Vagina (tissue), 2 donors: ENCODE results near the gene VPS29. TPM values are rescaled to one million over a fixed set of nuclear protein-coding genes. Genes with fewer than 3 reads are reported as not detected.

Experiments
- DNase-seq, 2 donors: peaks; one replicate each; pipeline ENCODE4 v3.0.0-alpha.2; 2017; ENCODE audit errors: extremely low spot score in 2 of 2
- H3K27ac ChIP-seq: fragments of 200-600 bp; sonication (generic); one replicate; pipeline ENCODE4 v1.5.1; 2019
- H3K27me3 ChIP-seq: fragments of 200-600 bp; sonication (generic); one replicate; pipeline ENCODE4 v1.5.1; 2019
- H3K36me3 ChIP-seq, 2 donors: fragments of 200-600 bp; sonication (generic); one replicate each; pipeline ENCODE4 v1.5.1; 2017 to 2019
- H3K4me1 ChIP-seq: fragments of 200-600 bp; sonication (generic); one replicate; pipeline ENCODE4 v1.5.1; 2019
- H3K4me3 ChIP-seq, 2 donors: fragments of 200-600 bp; sonication (generic); 1 replicate in 1 of 2; 2 replicates in 1 of 2; pipeline ENCODE4 v1.5.1; 2016 to 2019
- H3K9me3 ChIP-seq: fragments of 200-600 bp; sonication (generic); one replicate; pipeline ENCODE4 v1.5.1; 2019
- POLR2A ChIP-seq, 2 donors: fragments of 450-650 bp; IDR thresholded peaks; one replicate each; pipeline ENCODE4 v1.6.1; 2017; ENCODE audit warnings: antibody characterized with exemption in 2 of 2, mild to moderate bottlenecking in 2 of 2, moderate library complexity in 2 of 2
- POLR2AphosphoS5 ChIP-seq, 2 donors: sonication (generic); formaldehyde crosslinking; IDR thresholded peaks; one replicate each; pipeline ENCODE4 v1.9.0; 2017; ENCODE audit warnings: antibody characterized with exemption in 2 of 2, mild to moderate bottlenecking in 2 of 2, low read depth in 1 of 2; ENCODE audit not compliant: insufficient read depth in 1 of 2
- intact Hi-C: fragments of 100-400 bp; cut with DNase I; formaldehyde crosslinking; loops from one replicate; pipeline ENCODE4 v1.15.1; 2023
- total RNA-seq: library from RNA; depleted of rRNA; stranded (reverse); fragments of >200 nt; gene quantifications from one replicate; pipeline ENCODE4 v1.2.3, GENCODE V29; 2016
- TF ChIP-seq, protein P1 (sequence below), 3 experiments: fragments of 450-650 bp in 2 of 3; fragments of 200-600 bp in 1 of 3; sonication (generic) in 1 of 3; IDR thresholded peaks; one replicate each; pipeline ENCODE4 v1.5.1; 2017 to 2019; ENCODE audit warnings: antibody characterized with exemption in 3 of 3, mild to moderate bottlenecking in 2 of 3, moderate library complexity in 2 of 3

Gene VPS29
- total RNA-seq, 1 donor from 2014 or later = 74.9 TPM

DNA sequence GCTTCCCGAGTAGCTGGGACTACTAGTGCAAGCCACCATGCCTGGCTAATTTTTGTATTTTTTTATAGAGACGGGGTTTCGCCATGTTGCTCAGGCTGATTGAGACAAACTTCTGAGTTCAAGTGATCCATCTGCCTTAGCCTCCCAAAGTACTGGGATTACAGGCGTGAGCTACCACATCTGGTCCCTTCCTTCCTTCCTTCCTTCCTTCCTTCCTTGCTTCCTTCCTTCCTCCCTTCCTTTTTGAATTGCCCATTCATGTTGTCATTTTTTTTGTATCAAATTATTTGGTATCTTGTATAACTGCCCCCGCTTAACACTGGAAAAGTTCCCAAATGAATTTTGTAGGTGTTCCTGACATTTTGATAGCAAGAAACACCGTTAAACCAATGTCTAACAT is 11.9 kb upstream of the VPS29 start:
- Histone ChIP-seq H3K9me3 (no peaks in the 10 kb centered on the region), H3K27me3 (no peaks in the 10 kb centered on the region), H3K27ac (no peak overlapping the region), H3K4me3 (no peak overlapping the region), H3K36me3 (no peaks in the 10 kb centered on the region), H3K4me1 (no peaks in the 10 kb centered on the region)
- intact Hi-C loops = loop anchor here (5.0 kb wide), 1 partner anchor 88 kb away; no protein-coding TSS in a partner anchor
- no peak for TF ChIP-seq POLR2AphosphoS5 (IDR thresholded peaks at IDR 0.05; ENCODE audit: insufficient read depth in 1 of 2, low read depth in 1 of 2)
- no peak for TF ChIP-seq POLR2A (IDR thresholded peaks at IDR 0.05)
- TF ChIP-seq, protein P1, sequence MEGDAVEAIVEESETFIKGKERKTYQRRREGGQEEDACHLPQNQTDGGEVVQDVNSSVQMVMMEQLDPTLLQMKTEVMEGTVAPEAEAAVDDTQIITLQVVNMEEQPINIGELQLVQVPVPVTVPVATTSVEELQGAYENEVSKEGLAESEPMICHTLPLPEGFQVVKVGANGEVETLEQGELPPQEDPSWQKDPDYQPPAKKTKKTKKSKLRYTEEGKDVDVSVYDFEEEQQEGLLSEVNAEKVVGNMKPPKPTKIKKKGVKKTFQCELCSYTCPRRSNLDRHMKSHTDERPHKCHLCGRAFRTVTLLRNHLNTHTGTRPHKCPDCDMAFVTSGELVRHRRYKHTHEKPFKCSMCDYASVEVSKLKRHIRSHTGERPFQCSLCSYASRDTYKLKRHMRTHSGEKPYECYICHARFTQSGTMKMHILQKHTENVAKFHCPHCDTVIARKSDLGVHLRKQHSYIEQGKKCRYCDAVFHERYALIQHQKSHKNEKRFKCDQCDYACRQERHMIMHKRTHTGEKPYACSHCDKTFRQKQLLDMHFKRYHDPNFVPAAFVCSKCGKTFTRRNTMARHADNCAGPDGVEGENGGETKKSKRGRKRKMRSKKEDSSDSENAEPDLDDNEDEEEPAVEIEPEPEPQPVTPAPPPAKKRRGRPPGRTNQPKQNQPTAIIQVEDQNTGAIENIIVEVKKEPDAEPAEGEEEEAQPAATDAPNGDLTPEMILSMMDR (IDR thresholded peaks at IDR 0.05) = no peak
- DNase-seq = no peak

DNA sequence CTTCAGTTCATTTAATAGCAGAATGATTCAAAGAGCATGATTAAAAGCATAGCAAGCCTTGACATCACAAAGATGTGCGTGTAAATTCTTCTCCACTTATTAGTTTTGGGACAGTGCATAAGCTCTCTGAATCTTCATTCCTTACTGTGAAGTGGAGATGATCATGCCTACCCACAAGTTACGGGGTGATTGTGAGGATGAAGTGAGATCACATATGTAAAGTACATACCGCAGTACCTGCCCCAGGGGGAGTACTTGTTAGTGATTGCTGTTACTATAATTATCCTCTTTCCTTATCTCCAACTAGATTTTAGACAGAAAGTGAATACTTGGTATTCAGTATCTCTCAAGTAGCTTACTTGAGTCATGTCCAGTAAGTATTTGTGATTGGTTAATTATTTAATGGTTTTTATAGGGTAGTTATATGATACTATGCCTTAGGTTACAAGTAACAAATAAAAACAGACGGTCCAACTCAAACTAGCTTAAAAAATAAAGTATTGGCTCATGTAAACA is 6.2 kb upstream of the VPS29 start:
- Histone ChIP-seq H3K4me3 (no peak overlapping the region), H3K9me3 (no peaks in the 10 kb centered on the region), H3K4me1 (no peaks in the 10 kb centered on the region), H3K27me3 (no peaks in the 10 kb centered on the region), H3K27ac (no peak overlapping the region), H3K36me3 (no peaks in the 10 kb centered on the region)
- no peak for DNase-seq
- TF ChIP-seq, protein P1 (IDR thresholded peaks at IDR 0.05) = no peak
- TF ChIP-seq POLR2AphosphoS5 (IDR thresholded peaks at IDR 0.05; ENCODE audit: insufficient read depth in 1 of 2, low read depth in 1 of 2) (no peak), POLR2A (IDR thresholded peaks at IDR 0.05) (no peak)
- intact Hi-C loops = loop anchor here (10.0 kb wide), 1 partner anchor 53 kb away; the partner anchor contains the start of gene ARPC3

DNA sequence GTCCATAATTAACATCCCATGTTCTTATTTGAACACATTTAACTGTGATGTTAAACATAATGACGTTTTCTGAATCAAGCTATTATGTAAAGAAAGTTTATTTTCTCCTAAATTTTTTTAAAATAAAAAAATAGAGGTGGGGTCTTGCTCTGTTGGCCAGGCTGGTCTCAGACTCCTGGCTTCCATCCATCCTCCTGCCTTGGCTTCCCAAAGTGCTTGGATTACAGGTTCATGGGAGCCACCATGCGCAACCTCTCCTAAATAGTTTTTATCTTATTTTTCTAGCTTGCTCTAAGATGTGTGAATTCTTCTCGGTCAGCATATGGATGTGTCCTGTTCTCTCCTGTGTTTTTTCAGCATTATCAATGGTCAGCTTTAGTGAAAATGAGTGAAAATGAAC is 3.4 kb upstream of the VPS29 start:
- DNase-seq = no peak
- H3K27ac ChIP-seq = no peak overlapping the region
- H3K9me3 ChIP-seq = no peaks in the 10 kb centered on the region
- no peaks in the 10 kb centered on the region for H3K36me3 ChIP-seq
- no peaks in the 10 kb centered on the region for H3K27me3 ChIP-seq
- H3K4me3 ChIP-seq = no peak overlapping the region
- peaks cover 10% of the 10 kb centered on the region for H3K4me1 ChIP-seq
- no peak for TF ChIP-seq POLR2AphosphoS5 (IDR thresholded peaks at IDR 0.05; ENCODE audit: insufficient read depth in 1 of 2, low read depth in 1 of 2)
- TF ChIP-seq POLR2A (IDR thresholded peaks at IDR 0.05) = no peak
- TF ChIP-seq, protein P1 (IDR thresholded peaks at IDR 0.05) = no peak
- intact Hi-C loops = loop anchor here (10.0 kb wide), 1 partner anchor 51 kb away; the partner anchor contains the start of gene ARPC3

DNA sequence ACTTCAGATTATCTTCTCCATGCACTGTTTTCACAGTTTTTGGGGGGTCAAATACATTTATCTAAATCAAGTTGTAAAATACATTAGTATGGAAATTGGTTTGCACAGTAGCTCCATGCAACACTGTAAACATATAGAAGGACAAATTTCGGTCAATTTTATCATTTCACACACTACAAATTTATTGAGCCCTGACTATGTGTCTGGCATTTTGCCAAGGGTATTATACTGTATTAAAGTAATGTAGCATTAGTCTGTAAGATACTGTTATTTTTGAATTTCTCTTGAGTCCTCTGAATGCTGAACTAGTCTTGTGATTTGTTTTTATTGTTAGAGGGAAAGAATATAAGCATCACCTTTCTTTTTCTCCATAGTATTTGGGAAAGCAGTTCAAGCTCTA is 1.5 kb upstream of the VPS29 start:
- Histone ChIP-seq H3K27ac (no peak overlapping the region), H3K27me3 (no peaks in the 10 kb centered on the region), H3K9me3 (no peaks in the 10 kb centered on the region), H3K4me1 (peaks cover 27% of the 10 kb centered on the region), H3K4me3 (no peak overlapping the region), H3K36me3 (no peaks in the 10 kb centered on the region)
- DNase-seq = no peak
- intact Hi-C loops = loop anchor here (10.0 kb wide), 1 partner anchor 49 kb away; the partner anchor contains the start of gene ARPC3
- TF ChIP-seq POLR2A (IDR thresholded peaks at IDR 0.05) (no peak), POLR2AphosphoS5 (IDR thresholded peaks at IDR 0.05; ENCODE audit: insufficient read depth in 1 of 2, low read depth in 1 of 2) (no peak)
- TF ChIP-seq, protein P1 (IDR thresholded peaks at IDR 0.05) = no peak

DNA sequence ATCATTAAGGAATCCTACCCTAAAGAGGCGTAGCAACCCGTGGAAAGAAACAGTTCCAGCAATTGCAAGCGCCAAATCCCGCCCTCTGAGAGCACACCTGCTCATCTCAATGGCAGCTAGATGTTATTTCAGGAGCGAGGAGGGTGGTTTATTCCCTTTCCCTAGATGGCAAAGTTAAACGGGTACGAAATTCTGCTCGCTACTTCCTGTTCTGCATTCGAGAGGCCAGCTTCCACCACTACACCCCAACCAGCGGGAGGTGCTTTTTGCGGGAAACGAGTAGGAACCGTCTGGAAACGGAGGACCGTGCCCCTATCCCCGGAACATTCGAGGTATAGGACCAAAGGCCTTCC is 536 bp downstream of the VPS29 start:
- Histone ChIP-seq H3K4me3 (peak overlapping the region; percentile 86 to 97), H3K9me3 (no peaks in the 10 kb centered on the region), H3K27ac (peak overlapping the region; percentile 85), H3K36me3 (no peaks in the 10 kb centered on the region), H3K4me1 (peaks cover 38% of the 10 kb centered on the region), H3K27me3 (no peaks in the 10 kb centered on the region)
- TF ChIP-seq, protein P1 (IDR thresholded peaks at IDR 0.05) = no peak
- TF ChIP-seq POLR2A (IDR thresholded peaks at IDR 0.05) (no peak), POLR2AphosphoS5 (IDR thresholded peaks at IDR 0.05; ENCODE audit: insufficient read depth in 1 of 2, low read depth in 1 of 2) (no peak)
- intact Hi-C loops = loop anchor here (10.0 kb wide), 1 partner anchor 47 kb away; the partner anchor contains the start of gene ARPC3
- no peak for DNase-seq
